Stimulated activated CD8-positive, alpha-beta memory T cell treated with anti-CD3 and anti-CD28 coated beads, Interleukin-7, amount 100 ng/mL, for 4 hours (primary cell): ENCODE results near the gene CD300LG.
"Not testable (repeated sequence)": the region's sequence is repeated elsewhere in the genome, so short reads cannot be mapped to it uniquely, and the experiment has no call there.

Source experiments
- DNase-seq, 2 donors: peaks; one replicate each; pipeline ENCODE4 v3.0.0-alpha.2; 2020; ENCODE audit warnings: low read depth in 2 of 2

CD300LG gene

GRCh38 chr17:43854498-43854897 is 7.5 kb downstream of the CD300LG start:
- DNase-seq: no peak

GRCh38 chr17:43855061-43855460 is 8.1 kb downstream of the CD300LG start:
- DNase-seq: no peak

- DNase-seq: no peak
Observed at GRCh38 chr17:43856141-43856540, 9.2 kb downstream of the CD300LG start.

- no peak for DNase-seq
Observed at GRCh38 chr17:43857141-43857540, 10.2 kb downstream of the CD300LG start.

GRCh38 chr17:43857957-43858600 is 11.1 kb downstream of the CD300LG start:
- DNase-seq: no peak

- no peak for DNase-seq
Observed at GRCh38 chr17:43860077-43860725, 13.2 kb downstream of the CD300LG start.

GRCh38 chr17:43860927-43861622 is 14.1 kb downstream of the CD300LG start:
- DNase-seq: no peak

GRCh38 chr17:43861960-43862359 is 15.0 kb downstream of the CD300LG start:
- DNase-seq: no peak

- DNase-seq: no peak
Observed at GRCh38 chr17:43864161-43864984, 17.4 kb downstream of the CD300LG start.

- DNase-seq: no peak
Observed at GRCh38 chr17:43868226-43868994, 21.4 kb downstream of the CD300LG start.

GRCh38 chr17:43869031-43869430 is 22.1 kb downstream of the CD300LG start:
- DNase-seq: not testable (repeated sequence)

- no peak for DNase-seq
Observed at GRCh38 chr17:43871946-43872690, 25.1 kb downstream of the CD300LG start.

- no peak for DNase-seq
Observed at GRCh38 chr17:43873091-43873490, 26.1 kb downstream of the CD300LG start.

- DNase-seq: no peak
Observed at GRCh38 chr17:43873815-43874214, 26.8 kb downstream of the CD300LG start.

GRCh38 chr17:43874293-43874692 is 27.3 kb downstream of the CD300LG start:
- DNase-seq: no peak

- no peak for DNase-seq
Observed at GRCh38 chr17:43875476-43876147, 28.6 kb downstream of the CD300LG start.

- no peak for DNase-seq
Observed at GRCh38 chr17:43877031-43877430, 30.1 kb downstream of the CD300LG start.

GRCh38 chr17:43877451-43878155 is 30.6 kb downstream of the CD300LG start:
- no peak for DNase-seq
